Stimulated activated naive CD8-positive, alpha-beta T cell treated with anti-CD3 and anti-CD28 coated beads, Interleukin-15, Interleukin-2, amounts not matched to agents 100 ng/mL and 50 ng/mL, for 24 hours (primary cell): ENCODE measurements around the gene TEX26.

ENCODE experiments used
- H3K27ac Mint-ChIP-seq: one replicate; pipeline ENCODE4 v1.8.0; 2021; ENCODE audit warnings: mild to moderate bottlenecking, mixed read lengths
- H3K27me3 Mint-ChIP-seq: one replicate; pipeline ENCODE4 v1.8.0; 2021; ENCODE audit warnings: mixed read lengths
- H3K36me3 Mint-ChIP-seq: one replicate; pipeline ENCODE4 v1.8.0; 2021; ENCODE audit warnings: low read depth, mixed read lengths
- H3K4me1 Mint-ChIP-seq: one replicate; pipeline ENCODE4 v1.8.0; 2021; ENCODE audit warnings: low read depth, mixed read lengths
- H3K4me3 Mint-ChIP-seq: one replicate; pipeline ENCODE4 v1.8.0; 2021; ENCODE audit warnings: mild to moderate bottlenecking, mixed read lengths
- H3K9me3 Mint-ChIP-seq: one replicate; pipeline ENCODE4 v1.8.0; 2021; ENCODE audit warnings: mixed read lengths

Gene TEX26

DNA sequence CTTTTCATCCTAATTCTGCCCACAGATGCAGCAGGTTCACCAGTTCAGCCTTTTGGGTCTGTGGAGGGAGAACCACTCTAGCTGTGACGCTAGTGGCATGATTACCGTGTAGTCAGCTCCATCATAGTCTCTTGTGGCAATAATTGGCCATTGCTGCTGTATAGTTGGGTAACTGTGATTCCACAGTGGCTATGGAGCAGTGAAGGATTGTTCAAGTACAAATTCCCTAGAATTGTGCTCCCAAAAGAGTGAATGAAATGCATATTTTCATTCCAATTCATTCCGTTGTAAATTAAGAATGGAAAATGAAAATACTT lies 856 bp downstream of the TEX26 start:
- Mint-ChIP-seq H3K4me1 (no peaks in the 10 kb centered on the region), H3K36me3 (no peaks in the 10 kb centered on the region), H3K27me3 (peaks cover 71% of the 10 kb centered on the region), H3K27ac (no peak overlapping the region), H3K9me3 (peaks cover 10% of the 10 kb centered on the region), H3K4me3 (no peak overlapping the region)

- peaks cover 10% of the 10 kb centered on the region for H3K9me3 Mint-ChIP-seq
- H3K4me3 Mint-ChIP-seq, result no peak overlapping the region
- H3K4me1 Mint-ChIP-seq, result no peaks in the 10 kb centered on the region
- peaks cover 64% of the 10 kb centered on the region for H3K27me3 Mint-ChIP-seq
- no peak overlapping the region for H3K27ac Mint-ChIP-seq
- H3K36me3 Mint-ChIP-seq, result no peaks in the 10 kb centered on the region
Observed at GRCh38 chr13:30934381-30934780, 1.9 kb downstream of the TEX26 start.

DNA sequence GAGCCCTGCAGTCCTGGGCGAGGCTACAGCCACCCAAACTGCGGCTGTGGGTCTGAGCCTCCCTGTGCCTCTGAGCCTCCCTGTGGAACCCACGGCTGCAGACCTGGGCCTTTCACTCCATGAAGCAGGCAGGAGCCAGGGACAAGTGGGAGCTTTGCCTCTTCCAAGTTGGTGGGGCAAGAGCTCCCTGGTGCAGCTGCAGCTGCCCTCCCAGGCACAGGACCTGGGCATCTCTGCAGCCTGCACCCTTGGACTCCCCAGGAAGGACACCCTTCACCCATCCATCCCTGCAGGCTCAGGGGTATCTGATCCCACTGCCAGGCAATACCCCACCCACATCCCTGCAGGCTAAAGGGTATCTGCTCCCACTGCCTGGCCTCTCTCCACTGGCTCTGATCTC lies 2.3 kb downstream of the TEX26 start:
- H3K36me3 Mint-ChIP-seq, result no peaks in the 10 kb centered on the region
- peaks cover 10% of the 10 kb centered on the region for H3K9me3 Mint-ChIP-seq
- peaks cover 60% of the 10 kb centered on the region for H3K27me3 Mint-ChIP-seq
- H3K4me1 Mint-ChIP-seq, result no peaks in the 10 kb centered on the region
- H3K27ac Mint-ChIP-seq, result no peak overlapping the region
- no peak overlapping the region for H3K4me3 Mint-ChIP-seq

DNA sequence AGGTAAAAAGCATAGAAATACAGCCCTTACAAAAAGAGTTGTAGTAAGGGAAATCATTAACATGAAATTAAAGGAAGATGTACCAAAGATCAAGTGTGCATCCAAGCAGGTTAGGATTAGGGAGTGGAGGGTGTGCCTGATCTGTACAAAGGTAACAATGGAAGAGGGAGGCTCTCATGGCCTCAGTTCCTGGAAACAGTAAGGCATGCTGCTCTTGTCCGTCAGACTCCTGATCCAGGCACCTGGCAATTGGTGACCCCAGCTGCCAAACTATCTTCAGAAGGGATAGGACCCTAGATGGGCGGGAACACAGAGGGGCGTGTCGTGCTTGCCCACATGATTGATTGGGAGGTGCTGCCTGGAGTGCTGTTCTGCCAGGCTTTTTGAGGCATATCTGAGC lies 4.5 kb downstream of the TEX26 start:
- no peaks in the 10 kb centered on the region for H3K36me3 Mint-ChIP-seq
- peaks cover 42% of the 10 kb centered on the region for H3K27me3 Mint-ChIP-seq
- no peak overlapping the region for H3K27ac Mint-ChIP-seq

DNA sequence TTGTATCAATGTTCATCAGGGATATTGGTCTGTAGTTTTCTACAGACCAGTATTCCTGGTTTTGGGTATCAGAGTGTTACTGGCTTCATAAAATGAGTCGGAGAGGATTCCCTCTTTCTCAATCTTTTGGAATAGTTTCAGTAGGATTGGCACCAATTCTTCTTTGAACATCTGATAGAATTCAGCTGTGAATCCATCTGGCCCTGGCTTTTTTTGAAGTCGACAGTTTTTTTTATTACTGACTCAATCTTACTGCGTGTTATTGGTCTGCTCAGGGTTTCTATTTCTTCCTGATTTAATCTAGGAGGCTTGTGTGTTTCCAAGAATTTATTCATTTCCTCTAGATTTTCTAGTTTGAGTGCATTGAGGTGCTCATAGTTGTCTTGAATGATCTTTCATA lies 11.4 kb downstream of the TEX26 start:
- H3K4me1 Mint-ChIP-seq, result no peaks in the 10 kb centered on the region
- no peaks in the 10 kb centered on the region for H3K36me3 Mint-ChIP-seq
- no peak overlapping the region for H3K27ac Mint-ChIP-seq

More for the DNA sequence above, 4.5 kb downstream of the TEX26 start:
- Mint-ChIP-seq H3K4me1 (no peaks in the 10 kb centered on the region), H3K9me3 (peaks cover 10% of the 10 kb centered on the region), H3K4me3 (no peak overlapping the region)

DNA sequence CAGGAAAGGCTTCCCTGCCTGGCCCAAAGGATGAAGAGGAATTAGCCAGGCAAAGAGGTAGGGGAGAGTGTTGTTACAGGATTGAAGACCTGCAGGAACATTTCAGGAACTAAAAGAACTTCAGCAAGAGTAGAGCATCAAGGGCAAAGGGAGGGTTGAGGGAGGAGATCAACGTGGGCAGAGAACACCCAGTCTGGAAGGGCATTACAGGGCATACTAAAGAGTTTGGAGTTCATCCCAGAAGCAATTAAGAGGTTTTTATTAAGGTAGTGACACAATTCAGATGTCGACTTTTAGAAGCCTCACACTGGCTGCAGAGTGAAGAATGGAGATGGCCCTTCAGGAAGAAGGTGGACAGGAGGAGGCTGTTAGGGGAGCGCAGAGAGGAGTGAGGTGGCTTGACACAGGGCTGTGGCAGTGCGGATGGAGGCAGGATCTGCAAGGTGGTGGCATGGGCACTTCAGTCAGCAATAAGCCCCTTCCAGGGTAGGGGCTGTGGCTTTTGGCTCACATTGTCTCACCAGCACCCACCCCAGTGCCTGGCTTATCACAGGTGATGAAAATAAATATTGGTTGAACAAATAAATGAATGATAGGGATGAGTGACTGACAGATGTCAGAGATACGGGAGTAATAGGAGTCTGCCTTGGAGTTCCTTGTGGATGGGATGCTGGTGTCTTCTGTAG lies 24.9 kb downstream of the TEX26 start:
- peaks cover 15% of the 10 kb centered on the region for H3K9me3 Mint-ChIP-seq
- peaks cover 51% of the 10 kb centered on the region for H3K27me3 Mint-ChIP-seq
- H3K4me1 Mint-ChIP-seq, result no peaks in the 10 kb centered on the region
- H3K36me3 Mint-ChIP-seq, result no peaks in the 10 kb centered on the region
- H3K27ac Mint-ChIP-seq, result no peak overlapping the region
- H3K4me3 Mint-ChIP-seq, result no peak overlapping the region

More for the DNA sequence above, 11.4 kb downstream of the TEX26 start:
- Mint-ChIP-seq H3K4me3 (no peak overlapping the region), H3K27me3 (peaks cover 38% of the 10 kb centered on the region), H3K9me3 (peaks cover 12% of the 10 kb centered on the region)

GRCh38 chr13:30959678-30960077 lies 27.2 kb downstream of the TEX26 start:
- no peak overlapping the region for H3K27ac Mint-ChIP-seq
- no peak overlapping the region for H3K4me3 Mint-ChIP-seq
- peaks cover 53% of the 10 kb centered on the region for H3K27me3 Mint-ChIP-seq
- H3K9me3 Mint-ChIP-seq, result peaks cover 15% of the 10 kb centered on the region
- no peaks in the 10 kb centered on the region for H3K4me1 Mint-ChIP-seq
- no peaks in the 10 kb centered on the region for H3K36me3 Mint-ChIP-seq

DNA sequence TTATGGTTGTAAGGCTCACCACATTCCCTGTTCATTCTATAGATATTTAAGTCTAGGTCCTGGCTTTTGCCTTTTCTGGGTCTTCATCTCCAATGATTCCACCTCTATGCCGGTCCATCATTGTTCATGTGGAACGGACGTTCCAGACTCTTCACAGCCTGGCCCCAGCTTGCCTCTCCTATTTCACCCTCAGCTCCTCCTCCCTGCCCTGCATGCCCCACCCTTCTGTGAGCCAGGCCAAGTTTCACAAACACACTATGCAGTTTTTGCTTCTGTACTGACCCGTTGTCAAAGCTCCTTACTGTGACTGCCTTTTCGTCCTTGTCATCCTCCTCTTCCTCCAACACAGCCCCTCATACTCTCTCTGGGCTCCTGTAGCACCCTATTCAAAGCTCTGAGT lies 31.3 kb downstream of the TEX26 start:
- Mint-ChIP-seq H3K27me3 (peaks cover 47% of the 10 kb centered on the region), H3K4me1 (no peaks in the 10 kb centered on the region), H3K9me3 (peaks cover 11% of the 10 kb centered on the region), H3K36me3 (no peaks in the 10 kb centered on the region), H3K27ac (no peak overlapping the region), H3K4me3 (no peak overlapping the region)

GRCh38 chr13:30965380-30965779 lies 32.9 kb downstream of the TEX26 start:
- Mint-ChIP-seq H3K4me1 (no peaks in the 10 kb centered on the region), H3K4me3 (no peak overlapping the region), H3K27ac (no peak overlapping the region), H3K9me3 (no peaks in the 10 kb centered on the region), H3K27me3 (peaks cover 47% of the 10 kb centered on the region), H3K36me3 (no peaks in the 10 kb centered on the region)

- H3K4me1 Mint-ChIP-seq, result no peaks in the 10 kb centered on the region
- no peaks in the 10 kb centered on the region for H3K36me3 Mint-ChIP-seq
- H3K27me3 Mint-ChIP-seq, result peaks cover 53% of the 10 kb centered on the region
- H3K27ac Mint-ChIP-seq, result no peak overlapping the region
- no peaks in the 10 kb centered on the region for H3K9me3 Mint-ChIP-seq
- no peak overlapping the region for H3K4me3 Mint-ChIP-seq
Observed at GRCh38 chr13:30966101-30966500, 33.6 kb downstream of the TEX26 start.

DNA sequence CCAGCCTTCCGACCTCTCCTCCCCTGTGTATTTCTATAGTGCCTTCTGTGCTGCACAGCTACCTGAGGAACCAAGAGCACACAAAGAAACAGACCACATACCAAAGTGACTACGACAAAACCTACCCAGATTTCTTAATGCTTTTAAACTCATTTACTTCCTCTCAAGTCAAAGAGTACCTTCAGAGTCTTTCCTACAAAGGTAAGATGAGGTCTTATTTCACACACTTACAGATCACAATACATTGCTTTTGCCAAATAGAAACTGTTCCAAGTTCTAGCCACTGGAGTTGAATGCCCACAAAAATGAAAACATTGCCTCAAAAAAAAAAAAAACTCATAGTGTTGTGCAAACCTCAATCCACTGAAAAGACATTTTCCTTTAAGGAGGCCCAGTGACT lies 36.4 kb downstream of the TEX26 start:
- H3K9me3 Mint-ChIP-seq, result no peaks in the 10 kb centered on the region
- no peak overlapping the region for H3K27ac Mint-ChIP-seq
- no peak overlapping the region for H3K4me3 Mint-ChIP-seq
- H3K4me1 Mint-ChIP-seq, result no peaks in the 10 kb centered on the region
- H3K27me3 Mint-ChIP-seq, result peaks cover 48% of the 10 kb centered on the region
- H3K36me3 Mint-ChIP-seq, result no peaks in the 10 kb centered on the region

DNA sequence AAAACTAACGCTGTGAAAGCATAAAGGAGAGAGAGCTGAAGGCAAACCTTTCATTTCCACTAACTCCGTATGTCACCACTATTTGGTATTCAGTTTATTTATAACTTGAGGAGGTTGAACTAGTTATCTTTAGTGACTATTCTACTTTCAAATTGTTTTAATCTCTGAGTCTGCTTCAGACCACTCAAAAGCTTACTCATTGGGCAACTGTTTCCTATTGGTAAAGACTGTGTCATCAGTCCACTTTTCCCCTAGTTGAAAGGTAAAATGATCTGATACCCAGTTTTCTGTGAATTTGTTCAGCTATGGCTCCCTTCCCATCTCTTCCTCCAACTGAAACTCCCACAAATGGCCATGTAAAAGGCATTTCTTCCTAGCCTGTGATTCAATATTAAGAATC lies 39.1 kb downstream of the TEX26 start:
- peaks cover 51% of the 10 kb centered on the region for H3K27me3 Mint-ChIP-seq
- H3K36me3 Mint-ChIP-seq, result no peaks in the 10 kb centered on the region
- no peaks in the 10 kb centered on the region for H3K9me3 Mint-ChIP-seq
- H3K4me1 Mint-ChIP-seq, result no peaks in the 10 kb centered on the region
- H3K4me3 Mint-ChIP-seq, result no peak overlapping the region
- H3K27ac Mint-ChIP-seq, result no peak overlapping the region

DNA sequence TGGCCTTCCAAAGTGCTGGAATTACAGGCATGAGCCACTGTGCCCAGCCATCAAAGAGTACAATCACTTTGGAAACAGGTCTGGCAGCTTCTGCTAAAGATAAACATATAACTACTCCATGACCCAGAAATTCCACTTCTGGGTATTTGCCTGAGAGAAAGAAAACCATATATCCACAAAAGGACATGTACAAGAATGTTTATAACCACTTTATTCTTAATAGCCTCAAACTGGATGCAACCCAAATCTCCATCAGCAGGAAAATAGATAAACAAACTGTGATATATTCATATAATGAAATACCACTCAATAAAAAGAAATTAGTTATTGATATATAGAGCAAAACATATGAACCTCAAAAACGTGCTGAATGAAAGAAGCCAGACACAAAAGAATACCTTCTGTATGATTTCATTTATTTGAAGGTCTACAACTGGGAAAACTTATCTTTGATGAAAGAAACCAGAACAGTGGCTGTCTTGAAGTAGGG lies 40.5 kb downstream of the TEX26 start:
- H3K27me3 Mint-ChIP-seq, result peaks cover 58% of the 10 kb centered on the region
- no peak overlapping the region for H3K27ac Mint-ChIP-seq
- no peaks in the 10 kb centered on the region for H3K4me1 Mint-ChIP-seq
- H3K36me3 Mint-ChIP-seq, result no peaks in the 10 kb centered on the region
- H3K4me3 Mint-ChIP-seq, result no peak overlapping the region
- H3K9me3 Mint-ChIP-seq, result no peaks in the 10 kb centered on the region

DNA sequence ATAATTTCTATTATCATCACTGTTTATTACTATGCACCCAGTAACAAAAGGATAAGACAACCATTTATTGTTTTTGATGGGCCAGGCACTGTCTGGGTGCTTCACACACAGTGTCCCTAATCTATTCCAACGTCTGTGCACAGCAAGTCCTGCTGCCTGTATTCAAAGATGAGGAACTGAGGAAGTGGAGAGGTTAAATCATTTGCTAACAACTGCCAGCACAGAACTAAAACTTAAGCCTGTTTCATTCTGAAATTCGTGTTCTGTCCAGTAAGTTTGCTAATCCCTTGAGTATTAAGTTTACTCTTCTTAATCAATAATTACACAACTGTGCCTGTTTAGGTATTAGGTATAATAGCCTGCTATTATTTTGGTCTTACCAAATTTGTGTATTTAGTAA lies 41.9 kb downstream of the TEX26 start:
- no peaks in the 10 kb centered on the region for H3K9me3 Mint-ChIP-seq
- H3K4me3 Mint-ChIP-seq, result no peak overlapping the region
- no peak overlapping the region for H3K27ac Mint-ChIP-seq
- no peaks in the 10 kb centered on the region for H3K36me3 Mint-ChIP-seq
- no peaks in the 10 kb centered on the region for H3K4me1 Mint-ChIP-seq
- H3K27me3 Mint-ChIP-seq, result peaks cover 54% of the 10 kb centered on the region

DNA sequence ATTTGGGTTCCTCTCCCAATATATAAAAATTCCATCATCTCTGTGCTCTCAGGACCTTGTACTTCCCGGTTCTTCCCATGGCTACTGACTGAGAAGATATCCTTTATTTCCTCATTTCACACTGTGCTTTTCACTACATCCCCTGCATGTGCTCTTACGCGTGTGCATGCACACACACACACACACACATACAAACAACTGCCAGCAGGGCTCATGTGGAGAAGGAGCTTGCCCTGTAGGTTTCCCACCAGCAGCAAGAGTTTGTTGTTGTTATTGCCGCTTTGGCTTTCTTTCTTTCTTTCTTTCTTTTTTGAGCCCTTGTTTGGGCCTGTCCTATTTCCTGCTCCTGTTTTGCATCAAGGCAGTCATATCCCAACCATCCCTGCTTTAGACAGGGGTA lies 43.6 kb downstream of the TEX26 start:
- Mint-ChIP-seq H3K36me3 (no peaks in the 10 kb centered on the region), H3K4me1 (no peaks in the 10 kb centered on the region), H3K27ac (no peak overlapping the region), H3K4me3 (no peak overlapping the region), H3K27me3 (peaks cover 49% of the 10 kb centered on the region), H3K9me3 (no peaks in the 10 kb centered on the region)
